SK-N-SH (cell line): ENCODE measurements around the gene FBXO2. TPM values are rescaled to one million over a fixed set of nuclear protein-coding genes. Genes with fewer than 3 reads are reported as not detected.

Experiments
- CTCF ChIA-PET: fragments of 300-600, 350-600 bp; formaldehyde crosslinking; extraction: SDS; loops from one replicate; lab custom pipeline; 2021; lab: Yijun Ruan, JAX
- POLR2A ChIA-PET: fragments of 350-600 bp; sonication (Branson Sonifier 250); formaldehyde crosslinking; extraction: SDS; loops from one replicate; lab custom pipeline; 2020; ENCODE audit warnings: antibody characterized with exemption, inconsistent platforms; lab: Yijun Ruan, JAX
- DNase-seq: peaks from one replicate; pipeline ENCODE4 v3.0.0; 2012
- H2AFZ ChIP-seq: fragments of 200-600 bp; sonication (generic); 2 replicates; pipeline ENCODE4 v1.8.1; 2016; ENCODE audit warnings: antibody characterized with exemption, mild to moderate bottlenecking, low read depth
- H3F3A ChIP-seq: fragments of 200-600 bp; sonication (generic); replicated peaks from 2 replicates; pipeline ENCODE3; 2016; ENCODE audit warnings: antibody characterized with exemption, mild to moderate bottlenecking; ENCODE audit not compliant: insufficient read depth
- H3K27ac ChIP-seq, 2 experiments: fragments of 200-500 bp in 1 of 2; fragments of 200-600 bp in 1 of 2; sonication (Bioruptor generic) in 1 of 2; sonication (generic), shearing (Covaris generic) in 1 of 2; 2 replicates each; pipeline versions ENCODE4 v1.5.1 to v1.6.1; 2014 to 2016; ENCODE audit warnings: low read depth in 2 of 2, inconsistent platforms in 1 of 2, low read length in 1 of 2, mild to moderate bottlenecking in 1 of 2, mixed read lengths in 1 of 2
- H3K27me3 ChIP-seq: fragments of 200-600 bp; sonication (generic), shearing (Covaris generic); 2 replicates; pipeline ENCODE4 v1.6.1; 2016; ENCODE audit warnings: mixed run types; ENCODE audit not compliant: insufficient read depth
- H3K36me3 ChIP-seq, 2 experiments: fragments of 200-500 bp in 1 of 2; fragments of 200-600 bp in 1 of 2; sonication (Bioruptor generic) in 1 of 2; sonication (generic) in 1 of 2; replicated peaks in 1 of 2; 2 replicates each; pipeline versions ENCODE3 to v1.5.1; 2014 to 2016; ENCODE audit warnings: low read length in 1 of 2, mild to moderate bottlenecking in 1 of 2; ENCODE audit not compliant: insufficient read depth in 2 of 2, control insufficient read depth in 1 of 2
- H3K4me1 ChIP-seq, 2 experiments: fragments of 200-500 bp in 1 of 2; fragments of 200-600 bp in 1 of 2; sonication (Bioruptor generic) in 1 of 2; sonication (generic), shearing (Covaris generic) in 1 of 2; 2 replicates each; pipeline versions ENCODE4 v1.5.1 to v1.6.1; 2014 to 2016; ENCODE audit warnings: low read depth in 1 of 2, low read length in 1 of 2, mixed run types in 1 of 2; ENCODE audit not compliant: insufficient read depth in 2 of 2, control insufficient read depth in 1 of 2
- H3K4me2 ChIP-seq: fragments of 200-600 bp; sonication (generic), shearing (Covaris generic); 2 replicates; pipeline ENCODE4 v1.6.1; 2017; ENCODE audit warnings: mixed run types
- H3K4me3 ChIP-seq, 2 experiments: fragments of 200-500 bp in 1 of 2; fragments of 200-600 bp in 1 of 2; sonication (Bioruptor generic) in 1 of 2; sonication (generic), shearing (Covaris generic) in 1 of 2; 2 replicates each; pipeline versions ENCODE4 v1.5.1 to v1.8.1; 2014 to 2016; ENCODE audit warnings: low read depth in 2 of 2, inconsistent platforms in 1 of 2, low read length in 1 of 2, mild to moderate bottlenecking in 1 of 2, mixed read lengths in 1 of 2, moderate library complexity in 1 of 2
- H3K79me2 ChIP-seq: fragments of 200-600 bp; sonication (generic); 2 replicates; pipeline ENCODE4 v1.8.1; 2017; ENCODE audit warnings: mild to moderate bottlenecking; ENCODE audit not compliant: insufficient read depth
- H3K9ac ChIP-seq: fragments of 200-600 bp; sonication (generic); 2 replicates; pipeline ENCODE4 v1.6.1; 2017; ENCODE audit warnings: mixed run types
- H3K9me2 ChIP-seq: fragments of 200-600 bp; sonication (generic); 2 replicates; pipeline ENCODE4 v1.6.1; 2017; ENCODE audit warnings: mixed run types
- H3K9me3 ChIP-seq: fragments of 200-600 bp; sonication (generic); 2 replicates; pipeline ENCODE4 v1.6.1; 2017; ENCODE audit warnings: mixed run types, mild to moderate bottlenecking, moderate library complexity
- H4K20me1 ChIP-seq: fragments of 200-600 bp; sonication (generic); 2 replicates; pipeline ENCODE4 v1.6.1; 2017; ENCODE audit warnings: mild to moderate bottlenecking, mixed run types; ENCODE audit not compliant: insufficient read depth
- CHD2 ChIP-seq: fragments of 150-350 bp; IDR thresholded peaks from 2 replicates; pipeline ENCODE4 v1.6.1; 2018; ENCODE audit warnings: low read length; ENCODE audit not compliant: partially characterized antibody
- ELF1 ChIP-seq: IDR thresholded peaks from 2 replicates; pipeline ENCODE4 v1.4.0; 2012
- FOXM1 ChIP-seq: IDR thresholded peaks from 2 replicates; pipeline ENCODE4 v1.4.0; 2012; ENCODE audit warnings: low read depth, mild to moderate bottlenecking
- GABPA ChIP-seq: IDR thresholded peaks from 2 replicates; pipeline ENCODE4 v1.4.0; 2012; ENCODE audit warnings: low read depth, mild to moderate bottlenecking
- JUND ChIP-seq: IDR thresholded peaks from 2 replicates; pipeline ENCODE4 v1.4.0; 2012
- RCOR1 ChIP-seq: fragments of 150-350 bp; IDR thresholded peaks from 2 replicates; pipeline ENCODE4 v1.6.1; 2017; ENCODE audit warnings: antibody characterized with exemption, low read length
- REST ChIP-seq: IDR thresholded peaks from 2 replicates; pipeline ENCODE4 v1.6.1; 2012; ENCODE audit warnings: mild to moderate bottlenecking, low read depth, low read length, moderate library complexity
- TAF1 ChIP-seq: IDR thresholded peaks from 2 replicates; pipeline ENCODE4 v1.6.1; 2012; ENCODE audit warnings: low read depth, mild to moderate bottlenecking, low read length, moderate library complexity, borderline replicate concordance
- TCF12 ChIP-seq: IDR thresholded peaks from 2 replicates; pipeline ENCODE4 v1.4.0; 2012
- TEAD4 ChIP-seq: IDR thresholded peaks from 2 replicates; pipeline ENCODE4 v1.4.0; 2012; ENCODE audit warnings: mild to moderate bottlenecking, borderline replicate concordance; ENCODE audit not compliant: insufficient read depth
- USF1 ChIP-seq: IDR thresholded peaks from 2 replicates; pipeline ENCODE4 v1.4.0; 2012; ENCODE audit warnings: low read depth, borderline replicate concordance
- WGBS: methylation state at CpG from one replicate; pipeline ENCODE4 v1.1.6; 2017; ENCODE audit warnings: low lambda C conversion rate; 5-methylcytosine and 5-hydroxymethylcytosine counted together
- polyA plus RNA-seq, 3 experiments: library from polyadenylated mRNA; depleted of rRNA; stranded (reverse); fragments of >200 nt; gene quantifications; 2 replicates each; pipeline ENCODE4 v1.2.3, GENCODE V29; 2012

The FBXO2 gene
- polyA plus RNA-seq, 1 of the 3 experiments (the other 2 are of a cell fraction) = 21.7 TPM

- no peak for TF ChIP-seq REST
Observed at GRCh38 chr1:11700601-11701467, 46.6 kb upstream of the FBXO2 start (continued).

- no peak for DNase-seq
- 82% methylated on average over 2 of the region's 5 CpGs for WGBS
- Histone ChIP-seq H2AFZ (no peak overlapping the region), H3K27ac (no peak overlapping the region), H3K36me3 (no peaks in the 10 kb centered on the region), H3F3A (peaks cover 9% of the 10 kb centered on the region), H3K4me1 (peaks cover 8 to 9% of the 10 kb centered on the region in 2 experiments; a peak in 2 of 4 replicates), H3K27me3 (no peaks in the 10 kb centered on the region; the same call in 1 of the 2 replicates), H3K9me2 (no peaks in the 10 kb centered on the region), H4K20me1 (0 out of 2 replicates have a peak, but pooled peaks cover 5% of the 10 kb centered on the region), H3K9me3 (no peaks in the 10 kb centered on the region), H3K9ac (no peak overlapping the region), H3K79me2 (no peaks in the 10 kb centered on the region), H3K4me2 (no peak overlapping the region), H3K4me3 (no peak overlapping the region)
- TF ChIP-seq JUND (no peak), ELF1 (no peak), GABPA (no peak), CHD2 (no peak), TCF12 (no peak), USF1 (no peak)
- ChIA-PET CTCF (interaction anchor here (1.1 to 2.0 kb wide), 6 partner anchors 9 to 47 kb away, joined by 3 to 10 read pairs (median 4); no protein-coding TSS in a partner anchor), POLR2A (no interaction called here)
Observed at GRCh38 chr1:11697893-11698210, 43.6 kb upstream of the FBXO2 start.

- no peak for DNase-seq
- POLR2A ChIA-PET = interaction anchor here (0.9 kb wide), 1 partner anchor 13 kb away, joined by 3 read pairs; no protein-coding TSS in a partner anchor
- peaks cover 8 to 9% of the 10 kb centered on the region in 2 experiments; a peak in 2 of 4 replicates for H3K4me1 ChIP-seq
- TF ChIP-seq TEAD4 (no peak), TAF1 (no peak), RCOR1 (no peak), FOXM1 (no peak)
- H3K9ac ChIP-seq = no peak overlapping the region
- CTCF ChIA-PET = interaction anchor here (1.2 to 2.0 kb wide), 5 partner anchors 10 to 23 kb away, joined by 3 to 10 read pairs (median 4); no protein-coding TSS in a partner anchor
- no peaks in the 10 kb centered on the region for H3K9me3 ChIP-seq
- no peaks in the 10 kb centered on the region for H3K9me2 ChIP-seq
- no peak overlapping the region for H3K4me2 ChIP-seq
- H3K27me3 ChIP-seq = no peaks in the 10 kb centered on the region; the same call in 1 of the 2 replicates
- no peak overlapping the region for H2AFZ ChIP-seq
- 67% methylated on average over 6 of the region's 8 CpGs for WGBS
- no peaks in the 10 kb centered on the region for H3K79me2 ChIP-seq
- H3K4me3 ChIP-seq = no peak overlapping the region
- H3F3A ChIP-seq = peaks cover 10% of the 10 kb centered on the region
- H3K36me3 ChIP-seq = no peaks in the 10 kb centered on the region
- H3K27ac ChIP-seq = no peak overlapping the region
- 0 out of 2 replicates have a peak, but pooled peaks cover 5% of the 10 kb centered on the region for H4K20me1 ChIP-seq
Observed at GRCh38 chr1:11697188-11697892, 43.1 kb upstream of the FBXO2 start.
